ENCODE data around the gene CDC42BPA. TPM values are rescaled to one million over a fixed set of nuclear protein-coding genes. Genes with fewer than 3 reads are reported as not detected.
A peak's percentile ranks its signal among the peaks of the same experiment; 100 is the strongest.

The CDC42BPA gene
- total RNA-seq, 1 experiment from 2014 or later, result 30.1 TPM

- Histone ChIP-seq H2BK20ac (ENCODE audit: low read depth, low read length, poor library complexity, severe bottlenecking) (no peak overlapping the region), H2AFZ (ENCODE audit: low read length) (no peak overlapping the region)
- WGBS (ENCODE audit: extremely low coverage, insufficient read length, low lambda C conversion rate), result no CpG with 5 or more reads among the region's 1 CpG
Observed at GRCh38 chr1:227362039-227362438, 43.7 kb upstream of the CDC42BPA start.

More at GRCh38 chr1:227362039-227362438, 43.7 kb upstream of the CDC42BPA start:
- Histone ChIP-seq H3K4me2 (ENCODE audit: insufficient read depth, insufficient read length, low read length) (no peak overlapping the region), H4K5ac (ENCODE audit: insufficient read length, low read depth, low read length) (no peak overlapping the region), H3K9me3 (ENCODE audit: control insufficient read depth, low read depth, low read length) (no peaks in the 10 kb centered on the region), H3K23me2 (ENCODE audit: insufficient read length, low read depth, low read length, poor library complexity, severe bottlenecking) (no peaks in the 10 kb centered on the region), H4K91ac (ENCODE audit: insufficient read length, low read depth, low read length) (no peak overlapping the region), H3K23ac (ENCODE audit: insufficient read length, low read depth, low read length) (no peak overlapping the region), H2BK120ac (ENCODE audit: low read depth, low read length, poor library complexity, severe bottlenecking) (no peak overlapping the region), H3K79me1 (ENCODE audit: insufficient read depth, low read depth, low read length, poor library complexity, severe bottlenecking) (no peaks in the 10 kb centered on the region), H2BK15ac (ENCODE audit: low read depth, low read length) (no peak overlapping the region), H2BK12ac (ENCODE audit: insufficient read length, low read depth, low read length) (no peak overlapping the region), H2BK5ac (ENCODE audit: insufficient read length, low read length) (no peak overlapping the region), H4K8ac (replicated peaks; ENCODE audit: insufficient read length, low read depth, low read length) (no peak overlapping the region), H3T11ph (ENCODE audit: low read length) (no peak overlapping the region), H3K27me3 (ENCODE audit: insufficient read depth, low read length) (no peaks in the 10 kb centered on the region), H4K20me1 (ENCODE audit: control insufficient read depth, insufficient read depth, insufficient read length) (no peaks in the 10 kb centered on the region), H3K27ac (ENCODE audit: insufficient read length, low read depth, low read length) (no peak overlapping the region), H3K56ac (ENCODE audit: insufficient read length, low read depth, low read length) (no peak overlapping the region), H3K4me1 (ENCODE audit: insufficient read depth, low read length) (no peaks in the 10 kb centered on the region), H3K18ac (ENCODE audit: insufficient read length, low read depth, low read length) (no peak overlapping the region), H2AK5ac (ENCODE audit: insufficient read length, low read length) (no peak overlapping the region), H3K79me2 (ENCODE audit: insufficient read depth, low read length) (no peaks in the 10 kb centered on the region), H3K14ac (ENCODE audit: insufficient read depth, low read length) (no peak overlapping the region), H3K4ac (ENCODE audit: low read depth, low read length) (no peak overlapping the region), H3K9ac (ENCODE audit: extremely low read depth, insufficient read length, low read length) (no peak overlapping the region)
- Mint-ChIP-seq H3K4me3 (no peak overlapping the region), H3K36me3 (ENCODE audit: insufficient read depth in 1 of 3, low read depth in 3 of 3) (no peaks in the 10 kb centered on the region), H3K9me3 (no peaks in the 10 kb centered on the region), H3K27ac (0 out of 7 replicates have a peak overlapping the region, but pooled peaks of 1 of the 3 experiments have one; percentile 6), H3K4me1 (peaks cover 8% of the 10 kb centered on the region in 2 experiments), H3K27me3 (ENCODE audit: low read depth) (peaks cover 1% of the 10 kb centered on the region; the same call in 1 of the 2 replicates)
- DNase-seq, result no peak
- no peak for TF ChIP-seq CTCF (conservative IDR thresholded peaks at IDR 0.05)

Measured in H9 (cell line).